Ovary (tissue), 3 donors: ENCODE data around the gene XPO6.

Experiments
- EP300 ChIP-seq: sonication (generic); formaldehyde crosslinking; IDR thresholded peaks from one replicate; pipeline ENCODE4 v1.6.1; 2017; ENCODE audit warnings: antibody characterized with exemption
- POLR2A ChIP-seq: fragments of 450-650 bp; IDR thresholded peaks from one replicate; pipeline ENCODE4 v1.6.1; 2017; ENCODE audit warnings: antibody characterized with exemption, mild to moderate bottlenecking, moderate library complexity
- TF ChIP-seq, protein P1 (sequence below), 3 donors: fragments of 450-650 bp in 2 of 3; fragments of 200-600 bp in 1 of 3; IDR thresholded peaks; one replicate each; pipeline versions ENCODE4 v1.5.1 to v1.8.0; 2016 to 2022; ENCODE audit warnings: antibody characterized with exemption in 3 of 3, mild to moderate bottlenecking in 1 of 3
- donor health status: DM: no; HTN: no; CAD: no.

DNA sequence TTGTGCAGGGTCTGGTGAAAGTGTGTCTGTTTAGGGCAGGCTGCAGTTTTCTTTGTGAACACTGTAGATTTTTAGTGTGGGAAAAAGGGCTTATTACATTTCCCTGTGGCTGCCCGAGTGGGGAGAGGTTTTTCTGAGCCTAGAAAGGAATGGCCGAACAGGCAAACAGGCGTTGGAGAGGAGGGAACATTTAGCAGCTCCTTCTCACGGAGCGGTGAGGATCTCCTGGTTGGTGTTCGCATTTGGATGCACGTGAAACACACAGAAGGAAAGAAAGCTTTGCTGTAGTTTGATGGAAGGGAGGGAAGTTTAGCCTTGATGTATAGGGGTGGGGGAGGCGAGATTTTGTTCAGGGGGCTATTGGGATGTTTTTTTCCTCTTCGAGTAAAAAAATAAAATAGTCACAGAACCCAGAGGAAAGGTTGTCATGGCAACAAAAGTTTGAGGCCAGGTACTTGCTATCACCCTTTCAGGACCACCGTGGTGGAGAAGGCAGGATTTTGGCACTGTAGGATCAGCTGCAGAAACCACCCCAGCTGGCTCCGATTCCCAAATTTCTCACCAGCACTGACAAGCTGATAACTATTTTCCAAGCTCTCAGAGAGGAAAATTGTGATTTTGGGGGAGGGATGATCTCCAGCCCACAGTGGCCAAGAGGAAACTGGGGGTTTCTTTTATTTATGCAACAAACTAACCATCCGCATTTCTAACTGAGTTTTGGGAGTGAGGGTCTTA lies 151.8 kb downstream of the XPO6 start:
- TF ChIP-seq POLR2A: no peak
- TF ChIP-seq, protein P1, sequence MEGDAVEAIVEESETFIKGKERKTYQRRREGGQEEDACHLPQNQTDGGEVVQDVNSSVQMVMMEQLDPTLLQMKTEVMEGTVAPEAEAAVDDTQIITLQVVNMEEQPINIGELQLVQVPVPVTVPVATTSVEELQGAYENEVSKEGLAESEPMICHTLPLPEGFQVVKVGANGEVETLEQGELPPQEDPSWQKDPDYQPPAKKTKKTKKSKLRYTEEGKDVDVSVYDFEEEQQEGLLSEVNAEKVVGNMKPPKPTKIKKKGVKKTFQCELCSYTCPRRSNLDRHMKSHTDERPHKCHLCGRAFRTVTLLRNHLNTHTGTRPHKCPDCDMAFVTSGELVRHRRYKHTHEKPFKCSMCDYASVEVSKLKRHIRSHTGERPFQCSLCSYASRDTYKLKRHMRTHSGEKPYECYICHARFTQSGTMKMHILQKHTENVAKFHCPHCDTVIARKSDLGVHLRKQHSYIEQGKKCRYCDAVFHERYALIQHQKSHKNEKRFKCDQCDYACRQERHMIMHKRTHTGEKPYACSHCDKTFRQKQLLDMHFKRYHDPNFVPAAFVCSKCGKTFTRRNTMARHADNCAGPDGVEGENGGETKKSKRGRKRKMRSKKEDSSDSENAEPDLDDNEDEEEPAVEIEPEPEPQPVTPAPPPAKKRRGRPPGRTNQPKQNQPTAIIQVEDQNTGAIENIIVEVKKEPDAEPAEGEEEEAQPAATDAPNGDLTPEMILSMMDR (IDR thresholded peaks at IDR 0.05): no peak
- no peak for TF ChIP-seq EP300
